HUES64 (cell line): ENCODE results near the gene CEP19.

ENCODE experiments used
- H3K27ac ChIP-seq: 2 replicates; pipeline ENCODE4 v1.7.0; 2013; ENCODE audit warnings: low read depth, low read length, inconsistent platforms
- H3K27me3 ChIP-seq: 2 replicates; pipeline ENCODE4 v1.6.1; 2013; ENCODE audit warnings: mild to moderate bottlenecking, low read length; ENCODE audit not compliant: insufficient read depth
- H3K36me3 ChIP-seq: 2 replicates; pipeline ENCODE4 v1.6.1; 2013; ENCODE audit warnings: mild to moderate bottlenecking, low read length; ENCODE audit not compliant: insufficient read depth
- H3K4me1 ChIP-seq: 2 replicates; pipeline ENCODE4 v1.6.1; 2013; ENCODE audit warnings: mild to moderate bottlenecking, low read length, moderate library complexity; ENCODE audit not compliant: insufficient read depth
- H3K4me3 ChIP-seq: 2 replicates; pipeline ENCODE4 v1.5.1; 2013; ENCODE audit warnings: mild to moderate bottlenecking, low read length, moderate library complexity
- H3K9ac ChIP-seq: 2 replicates; pipeline ENCODE4 v1.6.1; 2013; ENCODE audit warnings: mild to moderate bottlenecking, low read depth, low read length
- H3K9me3 ChIP-seq: 2 replicates; pipeline ENCODE4 v1.6.1; 2013; ENCODE audit warnings: low read depth, low read length; ENCODE audit not compliant: insufficient read depth
- WGBS: fragments of 150-250, 120-280 bp; methylation state at CpG from one replicate; pipeline ENCODE4 v1.1.7; 2013; ENCODE audit warnings: missing lambda C conversion rate; 5-methylcytosine and 5-hydroxymethylcytosine counted together

Gene CEP19

DNA sequence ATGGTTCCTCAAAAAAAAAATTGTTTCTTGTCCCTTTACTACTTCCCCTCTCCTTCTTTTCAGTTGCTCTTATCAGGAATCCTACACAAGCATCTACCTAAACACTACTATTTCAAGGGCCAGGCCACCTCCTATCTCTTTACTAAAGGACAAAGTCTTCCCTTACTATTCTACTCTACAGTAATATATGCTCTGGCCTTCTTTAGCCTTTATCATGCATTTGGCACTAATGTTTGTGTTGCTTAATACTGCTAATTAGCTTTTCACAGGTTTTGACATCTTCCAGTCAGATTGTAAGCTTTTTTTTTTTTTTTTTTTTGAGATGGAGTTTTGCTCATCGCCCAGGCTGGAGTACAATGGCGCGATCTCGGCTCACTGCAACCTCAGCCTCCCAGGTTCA lies 5.3 kb downstream of the CEP19 start:
- Histone ChIP-seq H3K27ac (no peak overlapping the region), H3K4me3 (no peak overlapping the region), H3K27me3 (peaks cover 10% of the 10 kb centered on the region), H3K9ac (no peak overlapping the region), H3K36me3 (no peaks in the 10 kb centered on the region), H3K9me3 (no peaks in the 10 kb centered on the region), H3K4me1 (no peaks in the 10 kb centered on the region)
- 92% methylated on average over 4 of the region's 4 CpGs for WGBS

DNA sequence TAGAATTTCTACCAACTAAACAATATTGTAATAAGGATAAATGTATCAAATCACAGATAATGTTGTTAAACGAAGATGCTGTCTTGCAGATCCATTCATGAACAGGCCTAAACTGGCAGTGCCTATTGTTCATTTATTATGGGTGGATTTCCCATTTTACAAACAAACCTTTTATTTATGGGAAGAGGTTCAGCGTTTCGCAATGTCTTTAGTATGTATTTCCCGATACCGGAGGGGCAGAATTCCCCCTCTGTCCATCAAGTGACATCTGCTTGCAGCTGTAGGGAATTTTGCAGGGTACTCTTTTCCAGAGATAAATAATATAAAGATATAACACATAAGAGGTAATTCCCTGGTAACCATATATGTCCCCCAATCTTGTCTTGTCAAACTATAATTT lies 5.7 kb downstream of the CEP19 start:
- 95% methylated on average over 4 of the region's 5 CpGs for WGBS
- Histone ChIP-seq H3K27me3 (peaks cover 7% of the 10 kb centered on the region), H3K9ac (no peak overlapping the region), H3K4me3 (no peak overlapping the region), H3K27ac (no peak overlapping the region), H3K4me1 (no peaks in the 10 kb centered on the region), H3K9me3 (no peaks in the 10 kb centered on the region), H3K36me3 (no peaks in the 10 kb centered on the region)

DNA sequence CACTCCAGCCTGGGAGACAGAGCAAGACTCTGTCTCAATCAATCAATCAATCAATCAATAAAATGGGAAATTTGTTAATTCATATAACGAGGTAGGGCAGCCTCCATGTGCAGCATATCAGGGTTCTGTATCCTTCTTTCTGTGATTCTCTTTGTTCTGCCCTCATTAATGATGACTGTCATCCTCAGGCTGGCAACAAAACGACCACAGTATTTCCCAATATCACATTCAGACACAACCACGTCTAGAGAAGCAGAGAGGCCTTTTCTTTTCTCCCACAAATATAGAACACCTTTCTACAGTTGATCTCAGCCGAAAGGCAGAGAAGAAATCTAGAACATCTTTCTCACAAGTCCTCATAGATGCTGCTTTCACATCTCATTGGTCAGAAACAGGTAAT lies 11.2 kb downstream of the CEP19 start:
- no peak overlapping the region for H3K9ac ChIP-seq
- H3K27me3 ChIP-seq = no peaks in the 10 kb centered on the region
- 91% methylated on average over 4 of the region's 4 CpGs for WGBS

DNA sequence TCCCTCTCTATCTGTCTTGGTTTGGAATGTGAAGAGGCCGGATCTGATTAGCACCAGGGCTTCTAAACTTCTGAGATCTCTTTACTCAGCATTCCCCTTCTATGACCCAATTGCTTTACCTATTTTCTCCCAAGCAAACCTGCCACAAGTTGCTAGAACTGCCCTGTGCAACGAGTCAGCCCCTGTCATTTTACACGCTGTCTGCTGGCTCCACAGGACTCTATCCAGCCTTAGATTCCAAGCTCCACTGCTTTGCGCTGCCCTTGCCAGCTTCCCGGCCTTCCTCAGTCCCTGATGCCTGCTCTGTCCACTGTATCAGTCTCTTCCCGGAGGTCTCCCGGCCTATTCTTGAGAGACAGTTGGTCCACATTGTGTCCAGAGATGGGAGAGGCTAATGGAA lies 12.3 kb downstream of the CEP19 start:
- Histone ChIP-seq H3K9ac (no peak overlapping the region), H3K27me3 (no peaks in the 10 kb centered on the region), H3K36me3 (no peaks in the 10 kb centered on the region), H3K4me3 (no peak overlapping the region), H3K4me1 (no peaks in the 10 kb centered on the region), H3K27ac (no peak overlapping the region), H3K9me3 (no peaks in the 10 kb centered on the region)
- WGBS = 86% methylated on average over 7 of the region's 7 CpGs

More for the DNA sequence above, 11.2 kb downstream of the CEP19 start:
- no peak overlapping the region for H3K27ac ChIP-seq
- no peaks in the 10 kb centered on the region for H3K9me3 ChIP-seq
- no peaks in the 10 kb centered on the region for H3K36me3 ChIP-seq
- H3K4me1 ChIP-seq = no peaks in the 10 kb centered on the region
- H3K4me3 ChIP-seq = no peak overlapping the region

DNA sequence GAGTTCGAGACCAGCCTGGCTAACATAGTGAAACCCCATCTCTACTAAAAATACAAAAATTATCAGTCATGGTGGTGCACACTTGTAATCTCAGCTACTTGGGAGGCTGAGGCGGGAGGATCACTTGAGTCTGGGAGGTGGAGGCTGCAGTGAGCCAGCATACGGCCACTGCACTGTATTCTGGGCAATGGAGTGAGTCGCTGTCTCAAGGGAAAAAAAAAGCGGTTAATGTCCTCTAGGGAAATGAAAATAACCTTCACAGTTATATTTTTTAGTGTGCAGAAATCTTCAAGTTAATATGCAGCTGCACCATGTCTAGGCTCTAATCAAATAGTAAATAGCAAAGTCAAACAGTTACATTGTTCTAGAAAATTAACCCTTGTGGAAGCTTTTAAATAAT lies 14.8 kb downstream of the CEP19 start:
- WGBS = 95% methylated on average over 3 of the region's 5 CpGs
- no peaks in the 10 kb centered on the region for H3K36me3 ChIP-seq
- no peak overlapping the region for H3K9ac ChIP-seq
- no peak overlapping the region for H3K4me3 ChIP-seq
- no peaks in the 10 kb centered on the region for H3K27me3 ChIP-seq
- no peak overlapping the region for H3K27ac ChIP-seq
- no peaks in the 10 kb centered on the region for H3K4me1 ChIP-seq
- H3K9me3 ChIP-seq = no peaks in the 10 kb centered on the region

DNA sequence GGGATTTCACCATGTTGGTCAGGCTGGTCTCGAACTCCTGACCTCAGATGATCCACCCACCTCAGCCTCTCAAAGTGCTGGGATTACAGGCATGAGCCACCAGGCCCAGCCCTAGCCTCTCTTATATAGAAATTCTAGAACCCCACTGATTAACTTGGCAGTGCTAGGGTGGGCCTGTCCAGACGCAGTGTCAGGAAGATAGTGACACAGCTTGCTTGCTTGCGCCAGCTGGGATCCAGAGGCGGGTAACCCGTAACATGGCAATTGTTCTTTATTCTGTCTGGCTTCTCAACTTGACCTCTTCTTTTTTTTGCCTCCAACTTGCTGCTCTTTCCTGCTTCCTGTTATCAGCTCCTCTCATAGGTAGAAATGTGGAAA lies 16.2 kb downstream of the CEP19 start:
- H3K36me3 ChIP-seq = no peaks in the 10 kb centered on the region

DNA sequence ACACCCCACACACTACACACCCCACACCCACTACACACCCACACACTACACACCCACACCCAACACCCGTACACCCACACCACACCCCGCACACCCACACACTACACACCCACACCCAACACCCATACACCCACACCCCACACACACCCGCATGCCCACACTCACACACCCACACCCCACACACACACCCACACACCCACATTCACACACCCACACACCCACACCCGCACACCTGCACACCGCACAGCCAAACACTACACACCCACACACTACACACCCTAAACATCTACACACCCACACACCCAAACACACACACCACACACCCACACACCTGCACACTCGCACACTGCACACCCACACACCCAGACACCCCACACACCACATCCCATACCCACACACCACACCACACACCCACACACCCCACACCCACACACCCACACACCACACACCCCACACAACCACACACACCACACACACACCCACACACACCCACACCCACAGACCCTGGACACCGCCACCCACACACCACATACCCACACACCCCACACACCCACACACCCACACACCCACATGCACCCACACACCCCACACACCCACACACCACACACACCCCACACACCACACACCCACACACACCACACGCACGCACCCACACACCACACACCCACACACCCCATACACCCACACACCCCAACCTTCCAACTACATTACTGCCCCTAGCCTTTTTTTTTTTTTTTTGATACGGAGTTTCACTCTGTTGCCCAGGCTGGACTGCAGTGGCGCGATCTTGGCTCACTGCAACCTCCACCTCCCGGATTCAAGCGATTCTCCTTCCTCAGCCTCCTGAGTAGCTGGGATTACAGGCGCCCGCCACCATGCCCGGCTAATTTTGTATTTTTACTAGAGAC lies 16.9 kb downstream of the CEP19 start:
- H3K27ac ChIP-seq = no peak overlapping the region
- WGBS = 95% methylated on average over 17 of the region's 17 CpGs
- H3K9me3 ChIP-seq = no peaks in the 10 kb centered on the region
- no peak overlapping the region for H3K4me3 ChIP-seq
- H3K36me3 ChIP-seq = no peaks in the 10 kb centered on the region
- no peak overlapping the region for H3K9ac ChIP-seq
- no peaks in the 10 kb centered on the region for H3K4me1 ChIP-seq
- no peaks in the 10 kb centered on the region for H3K27me3 ChIP-seq

More for the DNA sequence above, 16.2 kb downstream of the CEP19 start:
- H3K9me3 ChIP-seq = no peaks in the 10 kb centered on the region
- no peak overlapping the region for H3K27ac ChIP-seq
- H3K9ac ChIP-seq = no peak overlapping the region
- no peaks in the 10 kb centered on the region for H3K4me1 ChIP-seq
- no peak overlapping the region for H3K4me3 ChIP-seq
- WGBS = 89% methylated on average over 5 of the region's 5 CpGs
- no peaks in the 10 kb centered on the region for H3K27me3 ChIP-seq

DNA sequence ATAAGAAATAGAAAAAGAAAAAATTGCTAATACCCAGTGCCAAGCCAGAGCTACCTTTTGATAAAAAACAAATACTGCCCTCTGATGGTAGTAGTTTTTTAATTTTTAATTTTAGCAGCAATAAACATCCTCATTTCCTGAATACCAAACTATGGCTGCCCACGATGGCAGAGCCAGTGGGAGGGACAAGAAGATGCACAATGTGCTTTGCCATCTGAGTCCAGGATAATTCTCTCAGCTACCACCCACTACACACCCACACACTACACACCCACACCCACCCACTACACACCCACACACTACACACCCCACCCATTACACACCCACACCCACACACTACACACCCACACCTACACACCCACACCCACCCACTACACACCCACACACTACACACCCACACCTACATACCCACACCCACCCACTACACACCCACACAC lies 17.8 kb downstream of the CEP19 start:
- Histone ChIP-seq H3K27ac (no peak overlapping the region), H3K4me1 (no peaks in the 10 kb centered on the region), H3K27me3 (no peaks in the 10 kb centered on the region), H3K36me3 (no peaks in the 10 kb centered on the region), H3K9ac (no peak overlapping the region), H3K9me3 (no peaks in the 10 kb centered on the region), H3K4me3 (no peak overlapping the region)
- WGBS = 71% methylated on average over 1 of the region's 1 CpG

DNA sequence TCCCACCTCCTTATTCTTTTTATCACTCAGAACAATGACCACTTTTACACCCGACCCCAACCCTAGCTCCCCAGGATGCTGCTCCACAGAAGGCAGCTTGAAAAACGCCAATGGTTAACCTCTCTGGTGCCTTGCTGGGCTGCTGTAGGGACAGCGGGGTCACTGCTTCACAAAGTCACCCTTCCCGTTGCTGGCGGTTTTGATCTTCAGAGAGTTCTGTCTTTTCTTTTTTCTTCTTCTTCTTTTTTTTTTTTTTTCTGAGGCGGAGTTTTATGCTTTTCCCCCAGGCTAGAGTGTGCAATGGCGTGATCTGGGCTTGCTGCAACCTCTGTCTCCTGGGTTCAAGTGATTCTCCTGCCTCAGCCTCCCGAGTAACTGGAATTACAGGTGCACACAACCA lies 20.7 kb downstream of the CEP19 start:
- WGBS = 91% methylated on average over 8 of the region's 8 CpGs

DNA sequence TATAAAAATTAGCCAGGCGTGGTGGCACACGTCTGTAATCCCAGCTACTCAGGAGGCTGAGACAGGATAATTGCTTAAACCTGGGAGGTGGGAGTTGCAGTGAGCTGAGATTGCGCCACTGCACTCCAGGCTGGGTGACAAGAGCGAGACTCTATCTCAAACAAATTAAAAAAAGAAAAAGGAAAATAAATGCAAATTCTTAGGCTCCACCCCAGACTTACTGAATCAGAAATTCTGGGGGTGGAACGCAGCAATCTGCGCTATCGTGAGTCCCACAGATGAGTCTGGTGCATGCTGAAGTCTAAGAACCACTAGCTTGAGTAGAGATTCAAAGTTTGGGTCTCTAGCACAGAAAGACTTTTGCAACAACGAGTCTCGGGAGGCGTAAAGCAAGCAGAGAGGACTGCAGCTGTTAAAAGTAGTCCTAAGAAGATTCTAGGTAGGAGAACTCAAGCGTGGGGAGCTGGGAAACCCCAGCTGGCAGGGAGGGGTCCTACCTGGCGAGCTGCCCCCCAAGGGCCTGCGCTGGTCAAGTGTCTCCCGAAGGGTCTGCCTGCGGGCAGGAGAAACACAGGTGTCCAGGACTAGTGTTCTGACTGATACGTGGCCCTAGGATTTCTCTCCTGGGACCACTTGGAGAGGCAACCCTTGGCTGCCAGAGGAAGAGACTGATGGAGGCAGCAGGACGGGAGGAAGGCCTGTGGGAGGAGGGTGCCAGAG lies 21.9 kb downstream of the CEP19 start:
- H3K27ac ChIP-seq = no peak overlapping the region
- H3K9me3 ChIP-seq = no peaks in the 10 kb centered on the region
- H3K27me3 ChIP-seq = no peaks in the 10 kb centered on the region
- 95% methylated on average over 17 of the region's 17 CpGs for WGBS
- H3K4me3 ChIP-seq = no peak overlapping the region
- H3K9ac ChIP-seq = no peak overlapping the region
- H3K4me1 ChIP-seq = no peaks in the 10 kb centered on the region
- H3K36me3 ChIP-seq = no peaks in the 10 kb centered on the region

More for the DNA sequence above, 20.7 kb downstream of the CEP19 start:
- H3K4me1 ChIP-seq = no peaks in the 10 kb centered on the region
- no peaks in the 10 kb centered on the region for H3K36me3 ChIP-seq
- no peak overlapping the region for H3K27ac ChIP-seq
- H3K27me3 ChIP-seq = no peaks in the 10 kb centered on the region
- H3K4me3 ChIP-seq = no peak overlapping the region
- H3K9me3 ChIP-seq = no peaks in the 10 kb centered on the region
- H3K9ac ChIP-seq = no peak overlapping the region

DNA sequence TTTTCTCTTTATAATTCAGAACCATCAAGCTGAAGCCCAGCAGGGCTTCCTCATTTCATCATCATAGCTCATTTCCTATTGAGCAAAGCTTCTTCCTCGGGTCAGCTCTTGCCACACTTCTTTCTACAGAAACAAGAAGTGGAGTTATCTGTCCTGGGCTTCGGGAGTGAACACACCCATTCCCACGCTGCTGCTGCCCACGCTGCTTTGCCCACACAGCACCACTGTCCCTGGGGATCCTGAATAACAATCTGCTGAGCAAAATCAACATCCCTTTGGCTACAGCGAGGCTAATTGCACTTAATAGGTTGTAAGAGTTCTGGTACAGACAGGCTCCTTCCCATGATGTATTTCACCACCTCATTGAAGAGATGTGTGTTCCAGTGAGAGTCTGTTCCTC lies 23.7 kb downstream of the CEP19 start:
- 80% methylated on average over 5 of the region's 5 CpGs for WGBS
- no peaks in the 10 kb centered on the region for H3K36me3 ChIP-seq

More for the DNA sequence above, 23.7 kb downstream of the CEP19 start:
- Histone ChIP-seq H3K4me1 (no peaks in the 10 kb centered on the region), H3K27ac (no peak overlapping the region), H3K4me3 (no peak overlapping the region), H3K27me3 (no peaks in the 10 kb centered on the region), H3K9ac (no peak overlapping the region), H3K9me3 (no peaks in the 10 kb centered on the region)
